GM18519 (cell line): ENCODE results near the gene COPZ1.

Experiments
- ATAC-seq: cut with Tn5 transposase; IDR thresholded peaks from one replicate; pipeline ENCODE4 v1.9.1; 2021; ENCODE audit warnings: mild to moderate bottlenecking, moderate library complexity; ENCODE audit not compliant: unreplicated experiment, low FRiP score

COPZ1 gene

GRCh38 chr12:54357506-54358190 is 32.7 kb downstream of the COPZ1 start:
- no peak for ATAC-seq

DNA sequence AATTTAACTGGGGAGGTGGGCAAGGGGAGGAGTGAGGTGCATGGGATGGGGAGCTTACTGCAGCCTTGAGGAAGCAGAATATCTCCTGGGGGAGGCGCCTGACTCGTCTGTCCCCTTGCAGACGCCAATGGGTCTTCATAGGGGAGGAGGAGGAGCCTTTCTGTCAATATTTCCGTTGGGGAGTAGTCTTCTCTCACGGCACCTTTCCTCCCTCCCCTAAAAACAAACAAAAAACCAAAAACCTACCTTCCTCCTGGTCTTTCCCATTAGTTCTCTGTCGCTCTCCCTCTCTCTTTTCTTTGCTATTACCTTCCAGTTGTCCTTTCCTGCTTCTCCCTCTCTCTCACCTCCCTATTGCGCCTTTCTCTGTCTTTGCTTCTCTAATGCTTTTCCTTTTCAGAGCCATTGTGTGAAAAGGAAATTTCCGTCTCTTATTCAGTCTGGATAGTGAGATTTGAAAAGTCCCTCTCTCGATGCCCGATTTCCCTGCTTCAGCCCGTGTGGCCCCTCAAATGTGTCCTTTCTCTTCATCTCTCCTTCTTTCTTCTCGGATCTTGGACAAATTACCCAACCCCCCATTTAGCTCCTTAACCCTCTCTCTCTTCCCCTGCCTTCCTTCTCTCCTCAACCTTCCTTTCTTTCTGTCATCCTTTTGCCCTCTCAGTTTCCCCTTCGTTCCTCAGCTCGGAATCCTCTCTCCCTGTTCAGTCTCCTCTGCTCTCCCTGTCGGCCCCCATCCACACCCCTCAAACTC is 33.4 kb downstream of the COPZ1 start:
- no peak for ATAC-seq

- peak; percentile 91 for ATAC-seq
These were observed 34.2 kb downstream of the COPZ1 start for GRCh38 chr12:54358945-54359761.

DNA sequence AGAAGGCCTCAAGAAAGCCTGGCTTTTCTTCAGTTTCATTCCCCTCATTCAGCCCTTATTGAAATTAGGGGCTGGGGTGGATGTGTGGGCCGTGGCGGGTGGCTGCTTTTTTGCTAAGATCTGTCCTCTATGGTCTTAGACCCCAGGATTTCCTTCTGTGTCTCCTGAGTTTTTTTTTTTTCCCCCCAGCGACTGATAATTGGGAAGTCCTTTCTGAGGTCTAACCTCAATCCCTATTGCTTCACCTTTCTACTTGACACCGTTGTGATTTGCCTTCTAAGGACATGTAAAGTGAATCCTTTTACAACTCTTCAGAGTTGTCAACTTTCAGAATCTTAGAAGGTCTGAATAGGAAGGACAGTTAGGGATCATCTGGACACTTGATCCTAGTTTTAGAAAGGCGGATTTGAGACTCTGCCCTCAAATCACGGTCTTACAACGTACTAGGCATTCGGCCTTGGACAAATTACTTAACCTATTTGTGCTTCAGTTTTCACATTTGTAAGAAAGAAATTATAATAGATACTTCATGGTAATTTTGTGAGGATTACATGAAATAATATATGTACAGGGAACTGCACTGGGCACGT is 34.9 kb downstream of the COPZ1 start:
- ATAC-seq = no peak

GRCh38 chr12:54360717-54361456 is 36.0 kb downstream of the COPZ1 start:
- no peak for ATAC-seq

- ATAC-seq = no peak
These were observed 38.1 kb downstream of the COPZ1 start for GRCh38 chr12:54363047-54363446.

DNA sequence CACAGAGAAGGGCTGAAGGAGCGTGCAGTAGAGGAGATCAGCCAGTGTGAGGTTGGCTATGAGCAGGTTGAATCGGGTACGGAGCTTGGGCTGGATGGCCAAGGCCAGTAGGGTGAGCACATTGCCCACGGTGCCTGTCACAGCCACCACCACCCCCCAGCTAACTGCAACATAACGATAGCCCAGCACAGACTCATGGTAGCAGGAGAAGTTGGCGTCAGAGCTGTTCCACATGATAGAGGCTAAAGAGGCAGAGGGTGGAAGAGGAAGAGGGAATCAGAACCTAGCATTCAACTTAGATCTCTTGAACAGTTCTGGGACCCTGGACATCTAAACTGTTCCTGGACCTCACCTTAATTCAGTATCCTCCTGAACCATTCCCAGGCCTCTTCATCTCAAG is 38.7 kb downstream of the COPZ1 start:
- ATAC-seq = no peak

GRCh38 chr12:54364413-54364812 is 39.5 kb downstream of the COPZ1 start, which contains the start of gene GPR84:
GPR84 (minus strand) TSS chr12:54364486; CDS start chr12:54363851, 635 bp downstream.
- no peak for ATAC-seq

GRCh38 chr12:54368025-54368708 is 43.2 kb downstream of the COPZ1 start:
- no peak for ATAC-seq

GRCh38 chr12:54368709-54369596 is 44.0 kb downstream of the COPZ1 start:
- ATAC-seq = peak; percentile 62

- no peak for ATAC-seq
These were observed 44.7 kb downstream of the COPZ1 start for GRCh38 chr12:54369597-54370131.

DNA sequence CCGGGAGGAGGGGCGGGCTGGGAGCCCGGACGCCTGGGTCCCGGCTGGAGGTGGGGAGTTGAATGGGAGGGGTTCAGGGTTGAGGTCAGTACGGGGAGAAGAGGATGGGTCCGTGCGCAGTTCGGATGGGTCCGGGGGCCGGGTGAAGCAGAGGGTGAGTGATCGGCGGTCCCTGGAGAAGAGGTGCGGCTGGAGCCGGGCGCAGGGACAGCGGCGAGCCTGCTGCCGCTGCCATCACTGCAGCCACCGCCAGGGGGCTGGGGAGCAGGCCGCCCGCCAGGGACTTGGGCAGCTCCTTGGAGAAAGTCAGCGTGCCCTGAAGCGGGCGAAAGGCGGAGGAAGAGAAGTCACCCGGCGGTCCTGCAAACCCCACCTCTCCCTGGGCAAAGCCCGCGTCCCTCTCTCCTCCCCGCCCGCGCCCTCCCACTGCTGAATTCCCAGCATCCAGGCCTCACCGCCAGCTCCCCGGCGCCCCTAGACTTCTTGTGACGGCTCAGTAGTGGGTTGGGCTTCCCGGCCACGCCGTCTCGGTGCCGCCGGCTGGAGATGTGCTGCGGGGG is 45.3 kb downstream of the COPZ1 start:
- ATAC-seq = no peak

GRCh38 chr12:54371328-54372112 is 46.6 kb downstream of the COPZ1 start:
- no peak for ATAC-seq

GRCh38 chr12:54372113-54372806 is 47.3 kb downstream of the COPZ1 start:
- ATAC-seq = no peak

GRCh38 chr12:54373649-54374561 is 49.0 kb downstream of the COPZ1 start:
- ATAC-seq = no peak
